Large intestine (tissue), 3 donors: ENCODE results near the gene SUGP1. TPM values are rescaled to one million over a fixed set of nuclear protein-coding genes. Genes with fewer than 3 reads are reported as not detected.

Experiments used
- DNase-seq, 2 donors: peaks; one replicate each; pipeline versions ENCODE4 v3.0.0 to v3.0.0-alpha.2; 2013
- H3K27ac ChIP-seq: one replicate; pipeline ENCODE4 v1.5.1; 2013; ENCODE audit warnings: low read length
- H3K27me3 ChIP-seq: 2 replicates; pipeline ENCODE4 v1.6.1; 2013; ENCODE audit warnings: low read length; ENCODE audit not compliant: control insufficient read depth, insufficient read depth
- H3K36me3 ChIP-seq: 2 replicates; pipeline ENCODE4 v1.6.1; 2013; ENCODE audit warnings: low read length; ENCODE audit not compliant: control insufficient read depth, insufficient read depth
- H3K4me1 ChIP-seq: one replicate; pipeline ENCODE4 v1.6.1; 2013; ENCODE audit warnings: low read length; ENCODE audit not compliant: control insufficient read depth, insufficient read depth
- H3K4me3 ChIP-seq: one replicate; pipeline ENCODE4 v1.5.1; 2013; ENCODE audit warnings: low read length
- H3K9me3 ChIP-seq: one replicate; pipeline ENCODE4 v1.6.1; 2013; ENCODE audit warnings: mild to moderate bottlenecking, low read depth, low read length, moderate library complexity; ENCODE audit not compliant: control insufficient read depth
- WGBS: methylation state at CpG from one replicate; pipeline ENCODE4 v1.1.5; 2013; ENCODE audit warnings: low lambda C conversion rate; ENCODE audit not compliant: insufficient coverage; 5-methylcytosine and 5-hydroxymethylcytosine counted together
- polyA plus RNA-seq: library from polyadenylated mRNA; unstranded; fragments of 120-200 nt; gene quantifications from one replicate; pipeline ENCODE4 v1.2.1, GENCODE V29; 2013

Gene SUGP1
- polyA plus RNA-seq, 1 donor, result 38.3 TPM

GRCh38 chr19:19263886-19264487, 56.3 kb downstream of the SUGP1 start:
- WGBS, result no CpG with 5 or more reads among the region's 7 CpGs
- H3K4me1 ChIP-seq, result no peaks in the 10 kb centered on the region
- H3K27me3 ChIP-seq, result peaks cover 42% of the 10 kb centered on the region
- H3K27ac ChIP-seq, result no peak overlapping the region
- H3K9me3 ChIP-seq, result peaks cover 6% of the 10 kb centered on the region
- no peak overlapping the region for H3K4me3 ChIP-seq
- DNase-seq, result no peak
- H3K36me3 ChIP-seq, result peaks cover 11% of the 10 kb centered on the region

GRCh38 chr19:19262190-19263057, 57.9 kb downstream of the SUGP1 start:
- H3K27ac ChIP-seq, result no peak overlapping the region
- H3K4me3 ChIP-seq, result no peak overlapping the region
- H3K9me3 ChIP-seq, result peaks cover 6% of the 10 kb centered on the region
- H3K27me3 ChIP-seq, result peaks cover 51% of the 10 kb centered on the region
- no peaks in the 10 kb centered on the region for H3K4me1 ChIP-seq
- DNase-seq, result no peak
- H3K36me3 ChIP-seq, result peaks cover 8% of the 10 kb centered on the region
- WGBS, result 10% methylated on average over 2 of the region's 31 CpGs

- 1% methylated on average over 10 of the region's 52 CpGs for WGBS
- H3K27ac ChIP-seq, result no peak overlapping the region
- H3K4me3 ChIP-seq, result no peak overlapping the region
- peaks cover 4% of the 10 kb centered on the region for H3K36me3 ChIP-seq
- peaks cover 6% of the 10 kb centered on the region for H3K9me3 ChIP-seq
- peaks cover 2% of the 10 kb centered on the region for H3K4me1 ChIP-seq
- no peak for DNase-seq
- H3K27me3 ChIP-seq, result peaks cover 59% of the 10 kb centered on the region
These were observed 58.7 kb downstream of the SUGP1 start for GRCh38 chr19:19261350-19262189.

GRCh38 chr19:19260417-19261214, 59.7 kb downstream of the SUGP1 start:
- peaks cover 6% of the 10 kb centered on the region for H3K9me3 ChIP-seq
- no peak overlapping the region for H3K4me3 ChIP-seq
- H3K27me3 ChIP-seq, result peaks cover 64% of the 10 kb centered on the region
- H3K4me1 ChIP-seq, result peaks cover 2% of the 10 kb centered on the region
- peaks cover 4% of the 10 kb centered on the region for H3K36me3 ChIP-seq
- no peak overlapping the region for H3K27ac ChIP-seq
- no peak for DNase-seq
- no CpG with 5 or more reads among the region's 36 CpGs for WGBS

GRCh38 chr19:19259741-19260140, 60.6 kb downstream of the SUGP1 start:
- peaks cover 70% of the 10 kb centered on the region for H3K27me3 ChIP-seq
- H3K9me3 ChIP-seq, result peaks cover 6% of the 10 kb centered on the region
- no peak overlapping the region for H3K27ac ChIP-seq
- DNase-seq, result no peak
- H3K4me1 ChIP-seq, result peaks cover 2% of the 10 kb centered on the region
- H3K4me3 ChIP-seq, result no peak overlapping the region
- no CpG with 5 or more reads among the region's 2 CpGs for WGBS
- H3K36me3 ChIP-seq, result peaks cover 4% of the 10 kb centered on the region

GRCh38 chr19:19258589-19259338, 61.5 kb downstream of the SUGP1 start:
- WGBS, result 100% methylated on average over 1 of the region's 41 CpGs
- DNase-seq, result no peak
- Histone ChIP-seq H3K9me3 (peaks cover 6% of the 10 kb centered on the region), H3K27ac (no peak overlapping the region), H3K27me3 (peaks cover 69% of the 10 kb centered on the region), H3K4me1 (peaks cover 2% of the 10 kb centered on the region), H3K4me3 (no peak overlapping the region), H3K36me3 (no peaks in the 10 kb centered on the region)

- H3K27ac ChIP-seq, result no peak overlapping the region
- H3K4me3 ChIP-seq, result no peak overlapping the region
- DNase-seq, result no peak
- peaks cover 2% of the 10 kb centered on the region for H3K4me1 ChIP-seq
- H3K36me3 ChIP-seq, result no peaks in the 10 kb centered on the region
- peaks cover 66% of the 10 kb centered on the region for H3K27me3 ChIP-seq
- H3K9me3 ChIP-seq, result peaks cover 6% of the 10 kb centered on the region
- WGBS, result no CpG with 5 or more reads among the region's 72 CpGs
These were observed 62.3 kb downstream of the SUGP1 start for GRCh38 chr19:19257836-19258588.

- no peak overlapping the region for H3K27ac ChIP-seq
- peaks cover 2% of the 10 kb centered on the region for H3K4me1 ChIP-seq
- no peak for DNase-seq
- WGBS, result no CpG with 5 or more reads among the region's 14 CpGs
- H3K36me3 ChIP-seq, result no peaks in the 10 kb centered on the region
- H3K9me3 ChIP-seq, result peaks cover 4% of the 10 kb centered on the region
- no peak overlapping the region for H3K4me3 ChIP-seq
- H3K27me3 ChIP-seq, result peaks cover 59% of the 10 kb centered on the region
These were observed 63.2 kb downstream of the SUGP1 start for GRCh38 chr19:19257137-19257536.
